Transverse colon (tissue), 4 donors: ENCODE measurements around the gene FBLN5. TPM values are rescaled to one million over a fixed set of nuclear protein-coding genes. Genes with fewer than 3 reads are reported as not detected.

Experiments
- DNase-seq: peaks from one replicate; pipeline ENCODE4 v3.0.0-alpha.2; 2019
- H3K27ac ChIP-seq, 4 donors: fragments of 200-600 bp; sonication (generic); 2 replicates each; pipeline ENCODE4 v1.5.1; 2016 to 2018; ENCODE audit warnings: inconsistent platforms in 4 of 4
- H3K27me3 ChIP-seq: fragments of 200-600 bp; sonication (generic); 2 replicates; pipeline ENCODE4 v1.5.1; 2017; ENCODE audit warnings: inconsistent platforms
- H3K36me3 ChIP-seq, 4 donors: fragments of 200-600 bp; sonication (generic); 2 replicates each; pipeline ENCODE4 v1.5.1; 2017 to 2019; ENCODE audit warnings: inconsistent platforms in 4 of 4
- H3K4me1 ChIP-seq, 4 donors: fragments of 200-600 bp; sonication (generic); 2 replicates each; pipeline ENCODE4 v1.5.1; 2017 to 2020; ENCODE audit warnings: inconsistent platforms in 4 of 4
- H3K4me3 ChIP-seq, 4 donors: fragments of 200-600 bp; sonication (generic); 1 replicate in 1 of 4; 2 replicates in 3 of 4; pipeline versions ENCODE4 v1.5.1 to v1.6.1; 2017 to 2019; ENCODE audit warnings: inconsistent platforms in 4 of 4
- H3K9me3 ChIP-seq, 2 donors: fragments of 200-600 bp; sonication (generic); 2 replicates each; pipeline ENCODE4 v1.5.1; 2017 to 2019; ENCODE audit warnings: inconsistent platforms in 2 of 2
- CTCF ChIP-seq, 5 experiments: fragments of 200-600 bp in 3 of 5; fragments of 450-650 bp in 2 of 5; sonication (generic) in 3 of 5; IDR thresholded peaks; 1 replicate in 2 of 5; 2 replicates in 3 of 5; pipeline ENCODE4 v1.5.1; 2016 to 2017; ENCODE audit warnings: antibody characterized with exemption in 5 of 5, inconsistent platforms in 3 of 5, mild to moderate bottlenecking in 2 of 5, moderate library complexity in 1 of 5
- EP300 ChIP-seq: sonication (generic); formaldehyde crosslinking; IDR thresholded peaks from one replicate; pipeline ENCODE4 v1.6.1; 2017; ENCODE audit warnings: antibody characterized with exemption, low read depth
- POLR2A ChIP-seq: fragments of 450-650 bp; IDR thresholded peaks from one replicate; pipeline ENCODE4 v1.6.1; 2016; ENCODE audit warnings: antibody characterized with exemption, mild to moderate bottlenecking, moderate library complexity
- POLR2AphosphoS5 ChIP-seq, 3 donors: sonication (generic); formaldehyde crosslinking; IDR thresholded peaks; one replicate each; pipeline ENCODE4 v1.6.1; 2016; ENCODE audit warnings: antibody characterized with exemption in 3 of 3
- WGBS, 2 donors: methylation state at CpG; one replicate each; pipeline ENCODE4 v1.1.5; 2018; ENCODE audit warnings: low coverage in 1 of 2; 5-methylcytosine and 5-hydroxymethylcytosine counted together
- in situ Hi-C, 4 donors: fragments of 200-750 bp; cut with MboI; loops; one replicate each; pipeline versions ENCODE4 v1.15.0 to v1.15.1; 2017; ENCODE audit warnings: low sequenced_read_pairs in 3 of 4, low pct_ligation_motif_present in 1 of 4, low pct_unique_long_range_greater_than_20kb in 1 of 4
- intact Hi-C: fragments of 100-400 bp; cut with DNase I; formaldehyde crosslinking; loops from one replicate; pipeline ENCODE4 v1.15.1; 2023; ENCODE audit warnings: low total_unique reads
- total RNA-seq, 4 donors: library from RNA; depleted of rRNA; stranded (reverse); fragments of >200 nt; gene quantifications; one replicate each; pipeline ENCODE4 v1.1.0, GENCODE V29; 2016

FBLN5 gene
- total RNA-seq, 4 donors from 2014 or later = 14.6 to 120 (median 38.7) TPM

GRCh38 chr14:91860238-91860637, 87.3 kb downstream of the FBLN5 start:
- intact Hi-C loops = no loop called here
- Histone ChIP-seq H3K27me3 (no peaks in the 10 kb centered on the region), H3K4me3 (no peak overlapping the region), H3K27ac (no peak overlapping the region), H3K4me1 (peaks cover 0 to 14% (median 6%) of the 10 kb centered on the region in 4 donors), H3K9me3 (no peaks in the 10 kb centered on the region), H3K36me3 (no peaks in the 10 kb centered on the region)
- in situ Hi-C loops = no loop called here
- DNase-seq = no peak
- no peak for TF ChIP-seq EP300
- TF ChIP-seq POLR2A = no peak
- TF ChIP-seq POLR2AphosphoS5 (IDR thresholded peaks at IDR 0.05) = no peak
- no peak for TF ChIP-seq CTCF (IDR thresholded peaks at IDR 0.05)

GRCh38 chr14:91858536-91859275, 88.8 kb downstream of the FBLN5 start:
- Histone ChIP-seq H3K36me3 (no peaks in the 10 kb centered on the region), H3K4me1 (peaks cover 0 to 14% (median 6%) of the 10 kb centered on the region in 4 donors), H3K9me3 (no peaks in the 10 kb centered on the region), H3K27me3 (no peaks in the 10 kb centered on the region), H3K27ac (no peak overlapping the region), H3K4me3 (no peak overlapping the region)
- 50% methylated on average over 8 of the region's 8 CpGs; no CpG with 5 or more reads in 1 of the 2 donors for WGBS, 2 donors
- no peak for DNase-seq
- TF ChIP-seq CTCF (IDR thresholded peaks at IDR 0.05) = no peak
- TF ChIP-seq EP300 = no peak
- no peak for TF ChIP-seq POLR2A
- no peak for TF ChIP-seq POLR2AphosphoS5 (IDR thresholded peaks at IDR 0.05)
- in situ Hi-C loops (no loop called here), intact Hi-C loops (no loop called here)

GRCh38 chr14:91857614-91858013, 89.9 kb downstream of the FBLN5 start:
- intact Hi-C loops (no loop called here), in situ Hi-C loops (no loop called here)
- Histone ChIP-seq H3K9me3 (no peaks in the 10 kb centered on the region), H3K4me3 (no peak overlapping the region), H3K36me3 (no peaks in the 10 kb centered on the region), H3K27me3 (no peaks in the 10 kb centered on the region), H3K4me1 (peaks cover 0 to 14% (median 6%) of the 10 kb centered on the region in 4 donors), H3K27ac (no peak overlapping the region)
- DNase-seq = no peak
- WGBS, 2 donors = 100% methylated on average over 2 of the region's 2 CpGs
- TF ChIP-seq CTCF (IDR thresholded peaks at IDR 0.05) (no peak), POLR2AphosphoS5 (IDR thresholded peaks at IDR 0.05) (no peak), EP300 (no peak), POLR2A (no peak)

DNA sequence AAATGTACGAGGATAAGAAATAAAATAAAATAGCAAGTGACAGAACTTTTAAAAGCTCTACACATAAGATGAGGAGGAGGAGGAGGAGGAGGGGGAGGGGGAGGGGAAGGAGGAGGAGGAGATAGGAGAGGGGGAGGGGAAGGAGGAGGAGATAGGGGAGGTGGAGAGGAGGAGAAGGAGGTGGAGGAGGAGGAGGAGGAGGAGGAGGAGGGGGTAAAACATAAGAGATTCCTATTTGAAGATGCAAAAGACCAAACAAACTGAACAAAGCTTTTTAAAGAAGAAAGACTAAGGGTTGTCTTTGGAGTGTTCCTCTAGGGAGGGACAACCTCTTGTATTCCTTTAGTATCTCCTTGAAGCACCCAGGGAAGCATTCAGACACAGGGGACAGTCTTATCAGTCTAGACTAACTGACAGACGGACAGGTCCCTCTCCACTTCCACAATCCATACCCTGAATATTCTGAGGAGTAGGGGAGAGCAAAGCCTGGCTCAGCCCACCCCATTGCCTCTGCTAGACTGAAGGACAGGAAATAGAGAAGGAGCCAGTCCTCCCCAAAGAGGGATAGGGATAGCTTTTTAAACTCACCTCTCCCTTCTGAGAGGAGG, 93.1 kb downstream of the FBLN5 start:
- DNase-seq = no peak
- peaks cover 0 to 9% (median 3%) of the 10 kb centered on the region in 4 donors for H3K4me1 ChIP-seq
- in situ Hi-C loops (no loop called here), intact Hi-C loops (no loop called here)
- no peak overlapping the region for H3K4me3 ChIP-seq
- no peaks in the 10 kb centered on the region for H3K27me3 ChIP-seq
- H3K9me3 ChIP-seq = no peaks in the 10 kb centered on the region
- H3K27ac ChIP-seq = no peak overlapping the region
- no peaks in the 10 kb centered on the region for H3K36me3 ChIP-seq
- 60 to 83% methylated on average over 1 to 2 of the region's 2 CpGs for WGBS, 2 donors
- TF ChIP-seq POLR2AphosphoS5 (IDR thresholded peaks at IDR 0.05) = no peak
- no peak for TF ChIP-seq CTCF (IDR thresholded peaks at IDR 0.05)
- no peak for TF ChIP-seq EP300
